Caco-2 (cell line): ENCODE results near the gene TEX13B. TPM values are rescaled to one million over a fixed set of nuclear protein-coding genes. Genes with fewer than 3 reads are reported as not detected.

Experiments used
- BruUV-seq: library from RNA; stranded (reverse); fragments of 400-500 nt; replicated peaks from 2 replicates; lab custom pipeline; 2021; lab: Mats Ljungman, UMichigan
- CTCF ChIA-PET: fragments of 300-600 bp; sonication (Branson Sonifier 250); formaldehyde crosslinking; loops from one replicate; lab custom pipeline; 2022; ENCODE audit warnings: antibody characterized with exemption; lab: Charles Lee
- POLR2A ChIA-PET: fragments of 300-600 bp; sonication (Branson Sonifier 250); formaldehyde crosslinking; loops from one replicate; lab custom pipeline; 2022; ENCODE audit warnings: antibody characterized with exemption; lab: Charles Lee
- DNase-seq, 2 experiments: peaks; one replicate each; pipeline versions ENCODE4 v3.0.0 to v3.0.0-alpha.2; 2020 to 2022
- H3K27me3 ChIP-seq: replicated peaks from 2 replicates; pipeline ENCODE4 v1.6.0; 2011; ENCODE audit warnings: low read length; ENCODE audit not compliant: control insufficient read depth, insufficient read depth
- H3K36me3 ChIP-seq: 2 replicates; pipeline ENCODE4 v1.5.1; 2011; ENCODE audit warnings: low read length; ENCODE audit not compliant: control insufficient read depth, insufficient read depth
- H3K4me1 ChIP-seq: fragments of 250-450 bp; sonication (Bioruptor Pico); 2 replicates; pipeline ENCODE4 v1.5.1; 2020; ENCODE audit warnings: mild to moderate bottlenecking
- H3K4me3 ChIP-seq: 2 replicates; pipeline ENCODE4 v1.5.1; 2011; ENCODE audit warnings: low read depth, mild to moderate bottlenecking, control low read depth, low read length
- H3K9me3 ChIP-seq: fragments of 250-450 bp; sonication (Bioruptor Pico); 2 replicates; pipeline ENCODE4 v1.5.1; 2020; ENCODE audit warnings: mild to moderate bottlenecking, moderate library complexity
- H3K27ac Mint-ChIP-seq: one replicate; pipeline ENCODE4 v1.8.0; 2022; ENCODE audit warnings: mixed read lengths; ENCODE audit not compliant: unreplicated experiment
- H3K27me3 Mint-ChIP-seq: one replicate; pipeline ENCODE4 v1.8.0; 2022; ENCODE audit warnings: mixed read lengths; ENCODE audit not compliant: insufficient read depth, unreplicated experiment
- H3K36me3 Mint-ChIP-seq: one replicate; pipeline ENCODE4 v1.8.0; 2022; ENCODE audit warnings: mild to moderate bottlenecking, mixed read lengths; ENCODE audit not compliant: insufficient read depth, unreplicated experiment
- H3K4me1 Mint-ChIP-seq: one replicate; pipeline ENCODE4 v1.8.0; 2022; ENCODE audit warnings: low read depth, mixed read lengths; ENCODE audit not compliant: unreplicated experiment
- H3K4me3 Mint-ChIP-seq: one replicate; pipeline ENCODE4 v1.8.0; 2022; ENCODE audit warnings: mild to moderate bottlenecking, moderate library complexity, mixed read lengths; ENCODE audit not compliant: unreplicated experiment
- H3K9me3 Mint-ChIP-seq: one replicate; pipeline ENCODE4 v1.8.0; 2022; ENCODE audit warnings: mixed read lengths; ENCODE audit not compliant: unreplicated experiment
- intact Hi-C: fragments of 100-400 bp; cut with micrococcal nuclease; formaldehyde crosslinking; loops from one replicate; pipeline ENCODE4 v1.10.0; 2022; ENCODE audit not compliant: unreplicated experiment
- total RNA-seq: library from RNA; stranded (reverse); gene quantifications from 2 replicates; pipeline ENCODE4 v1.2.3, GENCODE V29; 2022
- TF ChIP-seq, protein P1 (sequence below), 2 experiments: fragments of 200-600 bp in 1 of 2; IDR thresholded peaks; 1 replicate in 1 of 2; 2 replicates in 1 of 2; pipeline versions ENCODE4 v1.5.1 to v1.8.0; 2011 to 2022; ENCODE audit warnings: antibody characterized with exemption in 1 of 2, control low read depth in 1 of 2, inconsistent platforms in 1 of 2, low read depth in 1 of 2, low read length in 1 of 2, mild to moderate bottlenecking in 1 of 2, moderate library complexity in 1 of 2; ENCODE audit not compliant: insufficient read depth in 1 of 2, severe bottlenecking in 1 of 2, unreplicated experiment in 1 of 2

TEX13B gene
- total RNA-seq, 1 experiment from 2014 or later = not detected

DNA sequence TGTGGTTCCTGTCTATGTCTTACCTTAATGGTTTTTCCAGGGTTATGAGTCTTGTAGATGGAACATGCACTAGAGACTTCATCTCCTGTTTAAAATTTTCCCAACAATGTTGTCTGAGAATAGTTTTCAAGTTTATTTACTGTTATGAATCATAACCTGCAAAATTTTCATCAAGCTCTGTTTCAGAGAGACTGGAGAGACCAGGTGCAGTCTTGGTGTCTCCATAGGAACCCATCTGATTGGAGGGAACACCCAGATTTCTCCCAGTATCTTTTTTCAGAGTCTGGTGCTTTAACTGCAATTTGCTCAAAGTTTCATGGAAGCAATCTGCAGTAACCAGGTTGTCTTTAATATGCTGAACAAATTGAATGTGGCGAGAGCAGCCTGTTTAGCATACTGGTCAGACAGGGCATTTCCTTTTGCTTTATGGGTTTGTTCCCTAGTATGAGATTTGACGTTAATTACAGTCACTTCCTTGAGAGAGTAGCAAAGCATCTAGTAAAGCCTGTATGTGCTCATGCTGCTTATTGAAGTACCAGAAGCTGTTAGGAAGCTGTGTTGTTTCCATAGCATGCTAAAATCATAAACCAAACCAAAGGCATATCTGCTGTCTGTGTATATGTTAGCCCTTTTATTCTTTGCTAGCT is 43.9 kb upstream of the TEX13B start:
- Mint-ChIP-seq H3K27me3 (no peaks in the 10 kb centered on the region), H3K4me1 (peaks cover 6% of the 10 kb centered on the region), H3K9me3 (peaks cover 9% of the 10 kb centered on the region), H3K27ac (no peak overlapping the region), H3K36me3 (no peaks in the 10 kb centered on the region), H3K4me3 (no peak overlapping the region)
- Histone ChIP-seq H3K4me3 (no peak overlapping the region), H3K36me3 (no peaks in the 10 kb centered on the region), H3K4me1 (no peaks in the 10 kb centered on the region), H3K27me3 (no peaks in the 10 kb centered on the region), H3K9me3 (no peaks in the 10 kb centered on the region)
- no TSS peak for BruUV-seq
- CTCF ChIA-PET = no interaction called here
- TF ChIP-seq, protein P1, sequence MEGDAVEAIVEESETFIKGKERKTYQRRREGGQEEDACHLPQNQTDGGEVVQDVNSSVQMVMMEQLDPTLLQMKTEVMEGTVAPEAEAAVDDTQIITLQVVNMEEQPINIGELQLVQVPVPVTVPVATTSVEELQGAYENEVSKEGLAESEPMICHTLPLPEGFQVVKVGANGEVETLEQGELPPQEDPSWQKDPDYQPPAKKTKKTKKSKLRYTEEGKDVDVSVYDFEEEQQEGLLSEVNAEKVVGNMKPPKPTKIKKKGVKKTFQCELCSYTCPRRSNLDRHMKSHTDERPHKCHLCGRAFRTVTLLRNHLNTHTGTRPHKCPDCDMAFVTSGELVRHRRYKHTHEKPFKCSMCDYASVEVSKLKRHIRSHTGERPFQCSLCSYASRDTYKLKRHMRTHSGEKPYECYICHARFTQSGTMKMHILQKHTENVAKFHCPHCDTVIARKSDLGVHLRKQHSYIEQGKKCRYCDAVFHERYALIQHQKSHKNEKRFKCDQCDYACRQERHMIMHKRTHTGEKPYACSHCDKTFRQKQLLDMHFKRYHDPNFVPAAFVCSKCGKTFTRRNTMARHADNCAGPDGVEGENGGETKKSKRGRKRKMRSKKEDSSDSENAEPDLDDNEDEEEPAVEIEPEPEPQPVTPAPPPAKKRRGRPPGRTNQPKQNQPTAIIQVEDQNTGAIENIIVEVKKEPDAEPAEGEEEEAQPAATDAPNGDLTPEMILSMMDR (IDR thresholded peaks at IDR 0.05; ENCODE audit: insufficient read depth in 1 of 2, low read depth in 1 of 2, low read length in 1 of 2, severe bottlenecking in 1 of 2, unreplicated experiment in 1 of 2) = no peak
- intact Hi-C loops = loop anchor here (1.0 kb wide), 1 partner anchor 10 kb away; no protein-coding TSS in a partner anchor
- POLR2A ChIA-PET = no interaction called here
- DNase-seq = no peak

DNA sequence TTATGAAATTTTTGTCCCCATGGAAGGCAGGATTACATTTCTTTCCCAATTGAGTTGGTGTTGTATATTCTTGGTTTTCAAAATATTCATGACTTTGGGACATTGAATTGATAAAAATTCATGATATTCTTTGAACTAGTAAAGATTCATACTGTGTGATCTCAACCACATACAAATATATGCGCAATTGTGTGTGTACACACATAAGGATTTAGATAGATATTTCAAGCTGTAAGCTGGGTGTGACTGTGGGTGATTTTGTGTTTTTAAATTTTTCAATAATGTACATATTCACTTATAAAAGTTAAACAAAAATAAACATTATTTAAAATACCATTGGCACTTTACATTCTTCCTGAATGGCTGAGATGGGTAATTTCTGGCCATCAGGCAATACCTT is 43.2 kb upstream of the TEX13B start:
- no peak for DNase-seq
- CTCF ChIA-PET = no interaction called here
- Mint-ChIP-seq H3K9me3 (peaks cover 9% of the 10 kb centered on the region), H3K36me3 (no peaks in the 10 kb centered on the region), H3K27ac (no peak overlapping the region), H3K4me1 (peaks cover 6% of the 10 kb centered on the region), H3K27me3 (no peaks in the 10 kb centered on the region), H3K4me3 (no peak overlapping the region)
- no peaks in the 10 kb centered on the region for H3K27me3 ChIP-seq
- TF ChIP-seq, protein P1 (IDR thresholded peaks at IDR 0.05; ENCODE audit: insufficient read depth in 1 of 2, low read depth in 1 of 2, low read length in 1 of 2, severe bottlenecking in 1 of 2, unreplicated experiment in 1 of 2) = no peak
- no peak overlapping the region for H3K4me3 ChIP-seq
- H3K36me3 ChIP-seq = no peaks in the 10 kb centered on the region
- no TSS peak for BruUV-seq
- H3K4me1 ChIP-seq = no peaks in the 10 kb centered on the region
- intact Hi-C loops = no loop called here
- H3K9me3 ChIP-seq = no peaks in the 10 kb centered on the region
- POLR2A ChIA-PET = no interaction called here

DNA sequence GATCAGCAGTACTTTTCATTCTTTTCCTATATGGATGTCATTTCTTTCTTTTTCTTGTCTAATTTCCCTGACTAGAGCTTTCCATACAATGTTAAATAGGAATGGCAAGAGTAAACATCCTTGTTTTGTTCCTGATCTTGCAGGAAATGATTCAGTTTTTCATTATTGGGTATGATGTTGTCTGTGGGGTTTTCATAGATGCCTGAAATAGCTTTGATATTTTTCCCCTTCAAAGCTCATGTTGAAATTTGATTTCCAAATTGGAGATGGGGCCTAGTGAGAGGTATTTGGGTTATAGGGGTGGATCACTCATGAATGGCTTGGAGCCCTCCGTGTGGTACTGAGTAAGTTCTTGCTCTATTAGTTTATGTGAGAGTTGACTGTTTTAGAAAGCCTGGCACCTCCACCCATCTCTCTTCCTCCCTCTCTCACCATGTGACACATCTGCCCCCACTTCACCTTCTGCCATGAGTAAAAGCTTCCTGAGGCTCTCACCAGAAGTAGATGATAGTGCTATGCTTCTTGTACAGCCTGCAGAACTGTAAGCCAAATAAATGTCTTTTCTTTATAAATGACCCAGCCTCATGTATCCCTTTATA is 40.4 kb upstream of the TEX13B start:
- H3K27ac Mint-ChIP-seq = no peak overlapping the region
- CTCF ChIA-PET = no interaction called here
- Histone ChIP-seq H3K36me3 (no peaks in the 10 kb centered on the region), H3K4me1 (no peaks in the 10 kb centered on the region), H3K4me3 (no peak overlapping the region), H3K9me3 (no peaks in the 10 kb centered on the region), H3K27me3 (no peaks in the 10 kb centered on the region)
- TF ChIP-seq, protein P1 (IDR thresholded peaks at IDR 0.05; ENCODE audit: insufficient read depth in 1 of 2, low read depth in 1 of 2, low read length in 1 of 2, severe bottlenecking in 1 of 2, unreplicated experiment in 1 of 2) = no peak
- H3K4me3 Mint-ChIP-seq = no peak overlapping the region
- BruUV-seq = no TSS peak
- DNase-seq = no peak
- no peaks in the 10 kb centered on the region for H3K9me3 Mint-ChIP-seq
- H3K27me3 Mint-ChIP-seq = no peaks in the 10 kb centered on the region
- no peaks in the 10 kb centered on the region for H3K36me3 Mint-ChIP-seq
- intact Hi-C loops = no loop called here
- POLR2A ChIA-PET = no interaction called here
- no peaks in the 10 kb centered on the region for H3K4me1 Mint-ChIP-seq
